GM23338 (cell line): Measurements from ENCODE around the gene SLC4A8. TPM values are rescaled to one million over a fixed set of nuclear protein-coding genes. Genes with fewer than 3 reads are reported as not detected.

Experiments used
- ATAC-seq: fragments of 200-7000 bp; cut with Tn5 transposase; 3 replicates; pipeline ENCODE4 v1.9.1; 2020
- DNase-seq: peaks from one replicate; pipeline ENCODE4 v3.0.0-alpha.2; 2015; ENCODE audit warnings: low spot score
- H2AFZ ChIP-seq: fragments of 200-600 bp; sonication (generic); 2 replicates; pipeline ENCODE4 v1.8.0; 2016; ENCODE audit warnings: antibody characterized with exemption, mild to moderate bottlenecking, moderate library complexity
- H3F3A ChIP-seq: fragments of 200-600 bp; sonication (generic); replicated peaks from 2 replicates; pipeline ENCODE4 v1.8.0; 2017; ENCODE audit warnings: antibody characterized with exemption, mixed run types, low read depth
- H3K27ac ChIP-seq: fragments of 200-600 bp; sonication (generic); 2 replicates; pipeline ENCODE4 v1.6.1; 2016; ENCODE audit warnings: low read depth
- H3K27me3 ChIP-seq: fragments of 200-600 bp; sonication (generic); 2 replicates; pipeline ENCODE4 v1.8.0; 2016; ENCODE audit warnings: mild to moderate bottlenecking, mixed run types, moderate library complexity; ENCODE audit not compliant: insufficient read depth
- H3K36me3 ChIP-seq: fragments of 200-600 bp; sonication (generic); 2 replicates; pipeline ENCODE4 v1.8.0; 2016; ENCODE audit warnings: mild to moderate bottlenecking; ENCODE audit not compliant: insufficient read depth
- H3K4me1 ChIP-seq: fragments of 200-600 bp; sonication (generic); 2 replicates; pipeline ENCODE4 v1.8.0; 2016; ENCODE audit warnings: mild to moderate bottlenecking, moderate library complexity; ENCODE audit not compliant: insufficient read depth
- H3K4me2 ChIP-seq: fragments of 200-600 bp; sonication (generic); 2 replicates; pipeline ENCODE4 v1.7.1; 2017; ENCODE audit warnings: mixed run types
- H3K4me3 ChIP-seq: fragments of 200-600 bp; sonication (generic); 2 replicates; pipeline ENCODE4 v1.6.1; 2016; ENCODE audit warnings: mixed run types
- H3K79me2 ChIP-seq: fragments of 200-600 bp; sonication (generic); replicated peaks from 2 replicates; pipeline ENCODE4 v1.8.0; 2017; ENCODE audit warnings: mild to moderate bottlenecking; ENCODE audit not compliant: insufficient read depth
- H3K9me2 ChIP-seq: fragments of 200-600 bp; sonication (generic); 2 replicates; pipeline ENCODE4 v1.8.0; 2017; ENCODE audit not compliant: insufficient read depth
- H4K20me1 ChIP-seq: fragments of 200-600 bp; sonication (generic); replicated peaks from 2 replicates; pipeline ENCODE4 v1.8.0; 2017; ENCODE audit warnings: mild to moderate bottlenecking; ENCODE audit not compliant: insufficient read depth
- H3K27ac Mint-ChIP-seq: 2 replicates; pipeline ENCODE4 v1.8.0; 2020; ENCODE audit warnings: inconsistent platforms, mild to moderate bottlenecking, moderate library complexity, mixed read lengths
- H3K27me3 Mint-ChIP-seq: 3 replicates; pipeline ENCODE4 v1.8.0; 2022; ENCODE audit warnings: low read depth, mild to moderate bottlenecking, moderate library complexity, mixed read lengths, inconsistent platforms; ENCODE audit not compliant: insufficient read depth, poor library complexity
- H3K36me3 Mint-ChIP-seq: 3 replicates; pipeline ENCODE4 v1.8.0; 2021; ENCODE audit warnings: low read depth, mild to moderate bottlenecking, inconsistent platforms, moderate library complexity, mixed read lengths
- H3K4me1 Mint-ChIP-seq: 3 replicates; pipeline ENCODE4 v1.8.0; 2020; ENCODE audit warnings: mild to moderate bottlenecking, inconsistent platforms, mixed read lengths
- H3K4me3 Mint-ChIP-seq: 3 replicates; pipeline ENCODE4 v1.8.0; 2021; ENCODE audit warnings: moderate library complexity, mild to moderate bottlenecking, inconsistent platforms, mixed read lengths
- H3K9me3 Mint-ChIP-seq: 3 replicates; pipeline ENCODE4 v1.8.0; 2020; ENCODE audit warnings: moderate library complexity, mild to moderate bottlenecking, inconsistent platforms, mixed read lengths
- CREB1 ChIP-seq: fragments of 250-450 bp; sonication (Bioruptor Pico); IDR thresholded peaks from 2 replicates; pipeline ENCODE4 v1.5.0; 2020; ENCODE audit warnings: low read depth, mild to moderate bottlenecking, moderate library complexity
- EZH2 ChIP-seq: fragments of 200-600 bp; sonication (generic); IDR thresholded peaks from one replicate; pipeline ENCODE4 v1.8.0; 2017; ENCODE audit warnings: antibody characterized with exemption, mild to moderate bottlenecking, low read depth; ENCODE audit not compliant: unreplicated experiment
- JUNB ChIP-seq: IDR thresholded peaks from one replicate; pipeline ENCODE4 v1.6.1; 2016; ENCODE audit warnings: antibody characterized with exemption; ENCODE audit not compliant: unreplicated experiment
- NANOG ChIP-seq: IDR thresholded peaks from 2 replicates; pipeline ENCODE4 v1.6.1; 2016; ENCODE audit warnings: antibody characterized with exemption, borderline replicate concordance
- STAT1 ChIP-seq: IDR thresholded peaks from one replicate; pipeline ENCODE4 v1.6.1; 2016; ENCODE audit warnings: antibody characterized with exemption; ENCODE audit not compliant: unreplicated experiment
- ZNF114 ChIP-seq: fragments of 250-450 bp; sonication (Bioruptor Pico); IDR thresholded peaks from 2 replicates; pipeline ENCODE4 v1.5.0; 2020; ENCODE audit warnings: mild to moderate bottlenecking, moderate library complexity
- polyA plus RNA-seq: library from polyadenylated mRNA; unstranded; fragments of >200 nt; fragmentation: Nextera tagmentation; extraction: Ambion mirVana; gene quantifications from 2 replicates; pipeline ENCODE4 v1.2.1, GENCODE V29; 2016
- total RNA-seq: library from RNA; depleted of rRNA; stranded (reverse); fragments of >200 nt; shearing (Covaris generic); gene quantifications from 2 replicates; pipeline ENCODE4 v1.2.3, GENCODE V29; 2014
- TF ChIP-seq, protein P1 (sequence below): IDR thresholded peaks from one replicate; pipeline ENCODE4 v1.6.1; 2018; ENCODE audit warnings: antibody characterized with exemption; ENCODE audit not compliant: unreplicated experiment
- TF ChIP-seq, protein P2 (sequence below), 2 experiments: fragments of 200-600 bp in 1 of 2; sonication (generic) in 1 of 2; conservative IDR thresholded peaks; 2 replicates each; pipeline versions ENCODE4 v1.5.1 to v1.6.1; 2016 to 2017; ENCODE audit warnings: antibody characterized with exemption in 2 of 2, low read depth in 2 of 2, mild to moderate bottlenecking in 2 of 2, moderate library complexity in 1 of 2
- TF ChIP-seq, protein P3 (sequence below): IDR thresholded peaks from 2 replicates; pipeline ENCODE4 v1.6.1; 2016; ENCODE audit warnings: antibody characterized with exemption

Gene SLC4A8
- total and polyA plus RNA-seq, 2 experiments from 2014 or later, result 7.6 to 9.2 TPM

DNA sequence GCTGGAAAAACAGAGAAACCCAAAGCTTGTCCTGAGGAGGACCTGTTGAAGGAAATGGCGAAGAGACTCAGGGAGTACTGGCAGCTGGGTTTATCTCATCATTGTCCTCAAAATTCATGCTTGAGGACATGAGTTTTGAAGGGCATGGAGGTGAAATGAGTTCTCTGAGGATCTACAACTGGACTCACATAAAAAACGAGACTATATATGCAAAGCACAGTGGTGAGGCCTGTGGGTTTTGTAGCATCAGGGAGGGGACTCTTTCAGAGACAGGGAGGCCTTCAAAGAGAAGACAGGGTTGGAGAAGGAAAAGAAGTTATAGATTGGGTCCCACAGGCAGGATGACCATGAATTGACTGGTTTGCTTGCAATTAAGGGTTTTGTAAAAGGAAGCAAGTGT is 95.1 kb downstream of the SLC4A8 start (continued):
- TF ChIP-seq, protein P1, sequence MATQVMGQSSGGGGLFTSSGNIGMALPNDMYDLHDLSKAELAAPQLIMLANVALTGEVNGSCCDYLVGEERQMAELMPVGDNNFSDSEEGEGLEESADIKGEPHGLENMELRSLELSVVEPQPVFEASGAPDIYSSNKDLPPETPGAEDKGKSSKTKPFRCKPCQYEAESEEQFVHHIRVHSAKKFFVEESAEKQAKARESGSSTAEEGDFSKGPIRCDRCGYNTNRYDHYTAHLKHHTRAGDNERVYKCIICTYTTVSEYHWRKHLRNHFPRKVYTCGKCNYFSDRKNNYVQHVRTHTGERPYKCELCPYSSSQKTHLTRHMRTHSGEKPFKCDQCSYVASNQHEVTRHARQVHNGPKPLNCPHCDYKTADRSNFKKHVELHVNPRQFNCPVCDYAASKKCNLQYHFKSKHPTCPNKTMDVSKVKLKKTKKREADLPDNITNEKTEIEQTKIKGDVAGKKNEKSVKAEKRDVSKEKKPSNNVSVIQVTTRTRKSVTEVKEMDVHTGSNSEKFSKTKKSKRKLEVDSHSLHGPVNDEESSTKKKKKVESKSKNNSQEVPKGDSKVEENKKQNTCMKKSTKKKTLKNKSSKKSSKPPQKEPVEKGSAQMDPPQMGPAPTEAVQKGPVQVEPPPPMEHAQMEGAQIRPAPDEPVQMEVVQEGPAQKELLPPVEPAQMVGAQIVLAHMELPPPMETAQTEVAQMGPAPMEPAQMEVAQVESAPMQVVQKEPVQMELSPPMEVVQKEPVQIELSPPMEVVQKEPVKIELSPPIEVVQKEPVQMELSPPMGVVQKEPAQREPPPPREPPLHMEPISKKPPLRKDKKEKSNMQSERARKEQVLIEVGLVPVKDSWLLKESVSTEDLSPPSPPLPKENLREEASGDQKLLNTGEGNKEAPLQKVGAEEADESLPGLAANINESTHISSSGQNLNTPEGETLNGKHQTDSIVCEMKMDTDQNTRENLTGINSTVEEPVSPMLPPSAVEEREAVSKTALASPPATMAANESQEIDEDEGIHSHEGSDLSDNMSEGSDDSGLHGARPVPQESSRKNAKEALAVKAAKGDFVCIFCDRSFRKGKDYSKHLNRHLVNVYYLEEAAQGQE, result no peak
- no peak for TF ChIP-seq CREB1 (CRISPR knock-in tag)
- TF ChIP-seq, protein P2, sequence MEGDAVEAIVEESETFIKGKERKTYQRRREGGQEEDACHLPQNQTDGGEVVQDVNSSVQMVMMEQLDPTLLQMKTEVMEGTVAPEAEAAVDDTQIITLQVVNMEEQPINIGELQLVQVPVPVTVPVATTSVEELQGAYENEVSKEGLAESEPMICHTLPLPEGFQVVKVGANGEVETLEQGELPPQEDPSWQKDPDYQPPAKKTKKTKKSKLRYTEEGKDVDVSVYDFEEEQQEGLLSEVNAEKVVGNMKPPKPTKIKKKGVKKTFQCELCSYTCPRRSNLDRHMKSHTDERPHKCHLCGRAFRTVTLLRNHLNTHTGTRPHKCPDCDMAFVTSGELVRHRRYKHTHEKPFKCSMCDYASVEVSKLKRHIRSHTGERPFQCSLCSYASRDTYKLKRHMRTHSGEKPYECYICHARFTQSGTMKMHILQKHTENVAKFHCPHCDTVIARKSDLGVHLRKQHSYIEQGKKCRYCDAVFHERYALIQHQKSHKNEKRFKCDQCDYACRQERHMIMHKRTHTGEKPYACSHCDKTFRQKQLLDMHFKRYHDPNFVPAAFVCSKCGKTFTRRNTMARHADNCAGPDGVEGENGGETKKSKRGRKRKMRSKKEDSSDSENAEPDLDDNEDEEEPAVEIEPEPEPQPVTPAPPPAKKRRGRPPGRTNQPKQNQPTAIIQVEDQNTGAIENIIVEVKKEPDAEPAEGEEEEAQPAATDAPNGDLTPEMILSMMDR (conservative IDR thresholded peaks at IDR 0.05; ENCODE audit: low read depth in 2 of 2), result no peak
- TF ChIP-seq, protein P3, sequence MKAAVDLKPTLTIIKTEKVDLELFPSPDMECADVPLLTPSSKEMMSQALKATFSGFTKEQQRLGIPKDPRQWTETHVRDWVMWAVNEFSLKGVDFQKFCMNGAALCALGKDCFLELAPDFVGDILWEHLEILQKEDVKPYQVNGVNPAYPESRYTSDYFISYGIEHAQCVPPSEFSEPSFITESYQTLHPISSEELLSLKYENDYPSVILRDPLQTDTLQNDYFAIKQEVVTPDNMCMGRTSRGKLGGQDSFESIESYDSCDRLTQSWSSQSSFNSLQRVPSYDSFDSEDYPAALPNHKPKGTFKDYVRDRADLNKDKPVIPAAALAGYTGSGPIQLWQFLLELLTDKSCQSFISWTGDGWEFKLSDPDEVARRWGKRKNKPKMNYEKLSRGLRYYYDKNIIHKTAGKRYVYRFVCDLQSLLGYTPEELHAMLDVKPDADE, result no peak
- TF ChIP-seq NANOG, result no peak
- TF ChIP-seq EZH2, result no peak
- no peak for TF ChIP-seq ZNF114 (CRISPR knock-in tag)

DNA sequence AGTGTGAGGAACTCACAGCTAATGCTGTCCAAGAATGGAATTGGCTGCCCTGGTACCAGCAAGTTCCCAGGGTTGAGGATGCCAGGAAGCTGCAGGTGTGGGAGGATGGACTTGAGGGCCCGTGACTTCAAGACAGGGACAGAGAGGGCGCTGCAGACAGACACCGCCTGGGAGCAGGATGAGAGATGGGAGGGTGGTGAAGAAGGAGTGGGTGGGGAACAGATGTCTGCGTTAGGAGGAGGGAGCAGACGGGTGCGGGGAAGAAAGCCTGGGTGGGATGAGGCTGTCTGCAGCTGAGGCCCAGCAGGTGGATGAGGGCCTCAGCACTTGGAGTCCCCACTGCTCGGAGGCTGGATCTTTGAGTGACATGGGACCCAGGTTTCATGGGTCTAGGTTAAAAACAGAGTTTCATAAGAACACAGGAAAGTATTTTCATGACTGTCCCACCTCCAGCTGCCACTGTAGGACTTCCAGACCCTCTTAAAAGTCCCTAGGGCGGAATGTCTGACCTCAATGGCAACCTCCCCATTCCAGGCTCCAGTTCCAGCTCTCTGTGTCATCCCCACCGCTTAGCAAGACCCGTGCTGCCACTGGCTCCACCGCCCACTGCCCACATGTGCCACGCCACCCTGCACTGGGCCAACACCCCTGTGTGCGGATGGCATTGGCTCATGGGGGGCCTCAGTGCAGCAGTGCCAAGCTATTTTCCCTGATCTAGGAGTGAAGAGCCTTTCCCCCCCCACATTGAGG is 96.1 kb downstream of the SLC4A8 start:
- H3K9me2 ChIP-seq, result no peaks in the 10 kb centered on the region
- no peaks in the 10 kb centered on the region for H3K27me3 ChIP-seq
- H3K27me3 Mint-ChIP-seq, result peaks cover 5% of the 10 kb centered on the region

More for the DNA sequence above, 96.1 kb downstream of the SLC4A8 start:
- Histone ChIP-seq H3K36me3 (no peaks in the 10 kb centered on the region), H3K27ac (no peak overlapping the region), H3K4me2 (no peak overlapping the region), H3K4me3 (no peak overlapping the region), H4K20me1 (no peaks in the 10 kb centered on the region), H3K79me2 (no peaks in the 10 kb centered on the region), H3F3A (no peaks in the 10 kb centered on the region), H3K4me1 (no peaks in the 10 kb centered on the region), H2AFZ (no peak overlapping the region)
- no peaks in the 10 kb centered on the region for H3K4me1 Mint-ChIP-seq
- peak; percentile 79 for DNase-seq
- no peaks in the 10 kb centered on the region for H3K36me3 Mint-ChIP-seq
- H3K9me3 Mint-ChIP-seq, result no peaks in the 10 kb centered on the region
- no peak overlapping the region for H3K4me3 Mint-ChIP-seq
- no peak overlapping the region for H3K27ac Mint-ChIP-seq
- TF ChIP-seq CREB1 (CRISPR knock-in tag), result no peak
- TF ChIP-seq JUNB, result no peak
- TF ChIP-seq, protein P2 (conservative IDR thresholded peaks at IDR 0.05; ENCODE audit: low read depth in 2 of 2), result peak; percentile 53 to 76
- no peak for TF ChIP-seq NANOG
- no peak for TF ChIP-seq STAT1
- peak; percentile 89 for ATAC-seq
